Frontal cortex (tissue), 4 donors: ENCODE results near the gene CD300E. TPM values are rescaled to one million over a fixed set of nuclear protein-coding genes. Genes with fewer than 3 reads are reported as not detected.

Source experiments
- DNase-seq, 2 donors: peaks; one replicate each; pipeline ENCODE4 v3.0.0; 2012; ENCODE audit warnings: low spot score in 2 of 2
- FAIRE-seq: peaks from 2 replicates; lab custom pipeline; 2012; peaks lifted over from hg19 to GRCh38; lab: Jason Lieb, UNC
- total RNA-seq: library from RNA; depleted of rRNA; stranded (reverse); fragments of >200 nt; gene quantifications from one replicate; pipeline ENCODE4 v1.2.3, GENCODE V29; 2014
- donor health status: control.
- donor health status: control.
- donor health status: control.

Gene CD300E
- total RNA-seq, 1 donor from 2014 or later = under 0.01 TPM

- DNase-seq = no peak
- no peak for FAIRE-seq
Measured at GRCh38 chr17:74569020-74570003, 54.2 kb downstream of the CD300E start.

DNA sequence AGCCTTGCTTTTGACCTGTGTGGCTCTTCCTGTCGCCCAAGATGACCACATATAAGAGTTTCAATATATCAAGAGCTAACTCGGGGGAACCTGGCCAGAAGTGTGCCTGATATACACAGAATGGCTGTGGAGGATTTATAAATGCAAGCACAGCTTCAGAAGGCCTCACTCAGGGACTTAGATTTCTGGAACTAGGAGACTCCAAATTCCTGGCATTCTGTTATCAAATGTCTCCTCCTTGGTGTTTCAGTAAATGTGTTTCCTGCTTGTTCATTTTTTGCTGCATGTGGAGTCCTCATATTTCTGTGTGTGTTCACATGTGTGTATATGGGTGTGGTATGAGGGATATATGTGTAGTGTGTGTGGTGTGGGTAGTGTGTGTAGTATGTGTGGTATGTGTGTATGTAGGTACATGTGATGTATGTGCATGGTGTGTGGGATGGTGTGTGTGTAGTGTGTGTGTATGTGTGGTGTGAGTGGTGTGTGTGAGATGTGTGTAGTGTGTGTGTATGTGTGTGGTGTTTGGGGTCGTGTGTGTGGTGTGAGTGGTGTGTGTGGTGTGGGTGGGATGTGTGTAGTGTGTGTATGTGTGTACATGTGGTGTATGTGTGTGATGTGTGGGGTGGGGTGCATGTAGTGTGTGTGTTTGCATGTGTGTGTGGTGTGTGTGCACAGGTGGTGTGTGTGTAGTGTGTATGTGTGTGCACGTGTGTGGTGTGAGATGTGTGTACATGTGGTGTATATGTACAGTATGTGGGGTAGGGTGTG, 55.2 kb downstream of the CD300E start:
- no peak for DNase-seq
- no peak for FAIRE-seq

DNA sequence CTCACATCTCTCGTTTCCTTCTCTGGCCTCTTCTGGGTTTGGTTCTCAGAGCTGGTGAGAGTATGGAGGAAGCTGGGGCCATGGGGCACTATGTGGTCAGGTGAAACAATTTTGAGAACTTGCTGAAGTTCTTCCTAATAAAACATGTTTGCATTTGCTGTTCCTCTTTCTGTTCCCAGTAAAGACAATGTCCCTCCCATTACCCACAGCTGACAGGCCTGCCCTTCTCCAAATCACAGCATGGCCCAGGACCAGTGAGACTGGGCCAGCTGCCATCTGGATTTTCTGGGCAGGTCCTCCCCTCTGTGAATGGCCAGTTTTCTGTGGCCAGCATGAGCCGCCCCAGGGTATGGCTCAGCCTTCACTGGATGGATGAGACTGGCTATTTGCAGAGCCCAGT, 56.1 kb downstream of the CD300E start, which contains the start of gene CD300H:
Gene CD300H, minus strand, starts transcription at position 113 of the 400 bp plus-strand sequence.
- DNase-seq = no peak
- FAIRE-seq = no peak

DNA sequence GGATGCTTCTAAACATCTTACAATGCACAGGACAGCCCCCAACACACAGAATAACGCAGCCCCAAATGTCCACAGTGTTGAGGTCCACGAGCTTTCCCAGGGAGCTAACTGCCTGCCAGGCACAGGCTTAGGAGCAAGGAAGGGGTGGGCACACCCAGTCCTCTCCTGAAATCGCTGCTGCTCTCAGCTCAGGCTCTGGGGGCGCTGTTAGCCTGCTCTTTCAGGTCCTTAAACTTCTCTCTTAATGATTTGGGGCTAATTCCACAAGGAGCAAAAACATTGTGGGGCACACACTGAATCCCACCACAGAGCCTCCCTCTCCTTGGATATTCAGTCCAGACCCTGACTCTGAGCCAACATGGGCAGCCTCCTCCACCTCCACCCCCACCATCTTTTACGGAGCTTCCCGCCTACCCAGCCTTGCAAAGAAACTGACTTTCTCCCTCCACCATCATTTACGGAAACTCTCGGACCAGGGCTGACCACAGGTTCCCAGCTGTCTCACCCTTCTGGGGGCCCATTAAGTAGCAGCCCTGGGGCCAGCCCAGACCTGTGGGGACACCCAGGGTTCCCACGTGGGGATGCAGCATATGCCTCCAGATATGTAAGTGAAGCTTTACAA, 57.3 kb downstream of the CD300E start:
- DNase-seq (no peak), FAIRE-seq (no peak)

DNA sequence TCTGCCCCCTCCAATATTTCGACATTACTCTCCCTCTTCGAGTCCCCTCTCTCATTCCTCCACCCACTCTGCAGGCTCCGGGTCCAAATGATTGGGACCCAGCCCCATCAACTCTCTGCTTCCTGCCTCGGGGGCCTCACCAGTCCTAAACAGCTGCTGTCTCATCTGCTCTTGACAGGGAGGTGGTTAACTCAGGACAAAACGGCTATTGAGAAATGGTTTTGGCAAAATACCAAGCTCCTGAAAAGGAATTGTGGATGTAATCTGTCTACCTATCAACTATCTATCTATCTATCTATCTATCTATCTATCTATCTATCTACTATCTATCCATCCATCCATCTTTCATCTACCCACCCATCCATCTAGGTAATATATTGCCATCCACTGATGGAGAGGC, 58.4 kb downstream of the CD300E start:
- FAIRE-seq = no peak
- no peak for DNase-seq

- DNase-seq (no peak), FAIRE-seq (no peak)
Measured at GRCh38 chr17:74563358-74563757, 60.2 kb downstream of the CD300E start.

DNA sequence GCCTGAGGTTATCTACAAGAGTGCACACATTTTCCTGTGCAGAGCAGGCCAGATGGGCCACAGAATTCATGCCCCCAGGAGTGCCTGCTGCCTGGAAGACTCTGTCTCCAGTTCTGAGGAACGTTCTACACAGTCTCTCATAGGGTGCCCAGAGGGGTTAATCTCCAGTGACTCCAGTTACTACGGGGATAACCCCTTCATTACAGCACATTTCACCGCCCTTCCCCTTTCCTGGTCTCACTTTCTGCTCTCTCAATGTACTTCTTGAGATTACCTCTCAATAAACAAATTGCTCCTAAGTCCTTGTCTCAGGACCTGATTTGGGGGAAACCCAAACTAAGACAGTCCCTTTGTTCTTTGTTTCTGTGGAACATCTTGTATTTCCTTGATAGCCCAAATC, 62.0 kb downstream of the CD300E start:
- FAIRE-seq = no peak
- DNase-seq = no peak

Other genes starting within 250 kb of the CD300E start
- gene GPRC5C, start 191.7 kb downstream of the CD300E start, total RNA-seq = 5.3 TPM
- gene CD300A, start 157.1 kb downstream of the CD300E start, total RNA-seq = 2.4 TPM
- not detected for gene CD300LB, start 92.3 kb downstream of the CD300E start, total RNA-seq
- gene CD300C, start 77.6 kb downstream of the CD300E start, total RNA-seq = not detected
- not detected for gene CD300H, start 56.2 kb downstream of the CD300E start, total RNA-seq
- gene CD300LD, start 31.5 kb downstream of the CD300E start, total RNA-seq = not detected
- gene CD300LF, start 89.2 kb upstream of the CD300E start, total RNA-seq = 0.41 TPM
- gene RAB37, start 113.5 kb upstream of the CD300E start, total RNA-seq = 0.82 TPM
- gene NHERF1, start 124.9 kb upstream of the CD300E start, total RNA-seq = 4.1 TPM
- gene NAT9, start 152.6 kb upstream of the CD300E start, total RNA-seq = 13.9 TPM
- gene GRIN2C, start 236.1 kb upstream of the CD300E start, total RNA-seq = 1.2 TPM
- 2.4 TPM for gene FDXR, start 249.3 kb upstream of the CD300E start, total RNA-seq